ENCODE measurements around the gene MEGF11.

MEGF11 gene

GRCh38 chr15:66019826-66020398, 233.6 kb downstream of the MEGF11 start:
- Mint-ChIP-seq H3K9me3 (peaks cover 5% of the 10 kb centered on the region), H3K27me3 (ENCODE audit: low read depth) (peaks cover 34% of the 10 kb centered on the region)
- no peak for TF ChIP-seq CTCF (IDR thresholded peaks at IDR 0.05; ENCODE audit: unreplicated experiment in 3 of 3)

GRCh38 chr15:66019368-66019767, 234.2 kb downstream of the MEGF11 start:
- Mint-ChIP-seq H3K4me3 (no peak overlapping the region), H3K36me3 (ENCODE audit: low read depth) (peaks cover 5% of the 10 kb centered on the region)

More at GRCh38 chr15:66019826-66020398, 233.6 kb downstream of the MEGF11 start:
- Mint-ChIP-seq H3K27ac (no peak overlapping the region), H3K4me1 (peaks cover 33% of the 10 kb centered on the region), H3K4me3 (no peak overlapping the region), H3K36me3 (ENCODE audit: low read depth) (peaks cover 5% of the 10 kb centered on the region)

GRCh38 chr15:66018488-66018797, 235.1 kb downstream of the MEGF11 start:
- H3K4me3 Mint-ChIP-seq: no peak overlapping the region
- TF ChIP-seq CTCF (IDR thresholded peaks at IDR 0.05; ENCODE audit: unreplicated experiment in 3 of 3): no peak
- H3K4me1 Mint-ChIP-seq: peaks cover 25% of the 10 kb centered on the region
- H3K36me3 Mint-ChIP-seq (ENCODE audit: low read depth): peaks cover 5% of the 10 kb centered on the region
- peaks cover 5% of the 10 kb centered on the region for H3K9me3 Mint-ChIP-seq
- peaks cover 38% of the 10 kb centered on the region for H3K27me3 Mint-ChIP-seq (ENCODE audit: low read depth)
- no peak overlapping the region for H3K27ac Mint-ChIP-seq

More at GRCh38 chr15:66019368-66019767, 234.2 kb downstream of the MEGF11 start:
- no peak for TF ChIP-seq CTCF (IDR thresholded peaks at IDR 0.05; ENCODE audit: unreplicated experiment in 3 of 3)
- H3K27me3 Mint-ChIP-seq (ENCODE audit: low read depth): peaks cover 32% of the 10 kb centered on the region
- peaks cover 27% of the 10 kb centered on the region for H3K4me1 Mint-ChIP-seq
- H3K9me3 Mint-ChIP-seq: peaks cover 5% of the 10 kb centered on the region
- H3K27ac Mint-ChIP-seq: no peak overlapping the region

GRCh38 chr15:66017792-66018487, 235.6 kb downstream of the MEGF11 start:
- Mint-ChIP-seq H3K27me3 (ENCODE audit: low read depth) (peaks cover 39% of the 10 kb centered on the region), H3K9me3 (peaks cover 5% of the 10 kb centered on the region), H3K4me1 (peaks cover 20% of the 10 kb centered on the region), H3K4me3 (no peak overlapping the region), H3K27ac (no peak overlapping the region), H3K36me3 (ENCODE audit: low read depth) (peaks cover 5% of the 10 kb centered on the region)
- no peak for TF ChIP-seq CTCF (IDR thresholded peaks at IDR 0.05; ENCODE audit: unreplicated experiment in 3 of 3)

DNA sequence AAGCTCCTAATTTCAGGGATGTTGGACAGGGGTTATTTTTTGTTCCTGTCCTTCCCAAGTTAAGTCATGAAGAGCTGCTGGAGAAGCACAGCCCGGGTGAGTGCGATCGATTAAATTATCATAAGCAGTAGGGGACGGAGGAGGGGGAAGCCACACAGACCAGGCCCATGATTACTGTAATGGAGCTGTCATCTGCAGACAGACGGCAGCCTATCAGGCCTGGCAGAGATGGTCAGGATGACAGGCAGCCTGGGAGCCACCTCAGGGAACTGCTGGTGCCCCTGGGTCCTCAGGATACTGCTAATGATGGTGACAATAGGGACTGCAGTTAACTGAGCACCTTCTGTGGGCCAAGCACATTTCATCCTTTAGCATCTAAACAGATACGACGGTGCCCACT, 236.6 kb downstream of the MEGF11 start:
- Mint-ChIP-seq H3K9me3 (peaks cover 5% of the 10 kb centered on the region), H3K4me3 (no peak overlapping the region), H3K36me3 (ENCODE audit: low read depth) (peaks cover 5% of the 10 kb centered on the region), H3K27me3 (ENCODE audit: low read depth) (peaks cover 39% of the 10 kb centered on the region), H3K27ac (no peak overlapping the region), H3K4me1 (peaks cover 20% of the 10 kb centered on the region)
- no peak for TF ChIP-seq CTCF (IDR thresholded peaks at IDR 0.05; ENCODE audit: unreplicated experiment in 3 of 3)

- peaks cover 5% of the 10 kb centered on the region for H3K9me3 Mint-ChIP-seq
- TF ChIP-seq CTCF (IDR thresholded peaks at IDR 0.05; ENCODE audit: unreplicated experiment in 3 of 3): no peak
- peaks cover 36% of the 10 kb centered on the region for H3K27me3 Mint-ChIP-seq (ENCODE audit: low read depth)
- peaks cover 5% of the 10 kb centered on the region for H3K36me3 Mint-ChIP-seq (ENCODE audit: low read depth)
- H3K27ac Mint-ChIP-seq: no peak overlapping the region
- H3K4me3 Mint-ChIP-seq: no peak overlapping the region
- H3K4me1 Mint-ChIP-seq: peaks cover 12% of the 10 kb centered on the region
Measured at GRCh38 chr15:66016199-66016598, 237.4 kb downstream of the MEGF11 start.
